GM19025 (cell line): Measurements from ENCODE around the gene CNTNAP3B.
"Not testable (repeated sequence)": the region's sequence is repeated elsewhere in the genome, so short reads cannot be mapped to it uniquely, and the experiment has no call there.

Experiments used
- ATAC-seq: cut with Tn5 transposase; IDR thresholded peaks from one replicate; pipeline ENCODE4 v1.9.1; 2021; ENCODE audit warnings: mild to moderate bottlenecking, low read depth, moderate library complexity; ENCODE audit not compliant: unreplicated experiment

Gene CNTNAP3B

GRCh38 chr9:41980271-41980670, 149.0 kb downstream of the CNTNAP3B start:
- not testable (repeated sequence) for ATAC-seq

DNA sequence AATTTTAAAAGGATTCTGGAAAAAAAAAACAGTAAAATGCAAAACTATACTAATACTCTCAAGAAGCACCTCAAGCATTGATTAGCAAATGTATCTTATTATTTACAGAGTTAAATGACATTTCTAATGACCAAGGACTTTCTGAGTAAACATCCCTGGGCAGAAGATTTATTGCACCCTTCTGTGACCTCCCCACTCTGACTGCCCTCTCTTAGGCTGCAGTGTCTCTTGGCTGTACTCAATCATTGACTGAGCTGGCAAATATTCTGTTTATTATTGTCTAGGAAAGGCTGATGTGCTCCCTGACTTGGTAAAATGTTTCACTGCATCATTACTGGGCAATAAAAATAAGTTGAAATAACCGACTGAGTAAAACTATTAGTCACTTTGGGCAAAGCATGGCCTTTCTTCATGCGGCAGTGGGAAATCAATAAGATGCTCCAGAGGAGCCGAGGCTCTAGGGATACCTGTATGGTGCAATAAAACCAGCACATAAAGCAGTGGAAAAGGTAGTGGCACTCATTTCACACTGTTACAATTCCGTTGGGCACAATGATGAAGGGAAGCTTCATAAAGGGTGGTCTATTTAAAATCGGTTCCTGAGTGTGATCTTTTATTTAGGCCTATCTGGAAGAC, 151.1 kb downstream of the CNTNAP3B start:
- ATAC-seq, result not testable (repeated sequence)

DNA sequence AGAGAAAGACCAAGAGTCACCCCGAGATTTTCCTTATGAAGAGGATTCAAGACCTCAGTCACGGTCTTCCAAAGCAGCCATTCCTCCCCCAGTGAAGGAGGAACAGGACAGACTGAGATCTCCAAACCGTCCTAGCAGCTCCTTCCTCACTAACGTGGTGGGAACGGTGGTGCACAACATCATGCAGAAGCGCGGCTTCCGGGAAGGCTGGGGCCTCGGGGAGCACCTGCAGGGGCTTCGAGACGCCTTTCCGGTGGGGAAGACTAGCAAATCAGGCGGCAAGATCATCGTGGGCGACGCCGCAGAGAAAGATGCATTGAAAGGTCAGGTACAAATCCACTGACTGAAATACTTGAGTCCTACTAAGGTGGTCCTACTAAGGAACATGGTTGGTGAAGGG, 154.3 kb downstream of the CNTNAP3B start:
- not testable (repeated sequence) for ATAC-seq

DNA sequence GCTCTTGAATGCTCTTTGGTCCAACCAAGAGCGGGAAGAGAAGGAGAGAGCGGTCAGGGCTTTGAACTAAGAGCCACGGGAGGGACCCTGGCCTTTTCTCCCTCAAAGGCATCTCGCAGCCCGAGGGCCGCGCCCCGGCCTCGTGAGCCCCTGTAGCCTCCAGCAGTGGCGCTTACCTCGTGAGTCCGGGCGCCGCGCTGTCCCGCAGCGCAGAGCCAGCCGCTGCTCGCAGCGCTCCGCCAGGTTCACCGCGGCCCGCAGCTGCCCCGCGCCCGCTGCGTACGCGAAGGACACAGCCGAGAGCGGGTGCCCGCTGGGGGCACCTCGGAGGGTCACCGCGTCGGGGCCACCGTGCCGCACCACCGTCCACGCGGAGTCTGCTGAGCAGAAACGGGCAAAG, 176.2 kb downstream of the CNTNAP3B start:
- not testable (repeated sequence) for ATAC-seq

DNA sequence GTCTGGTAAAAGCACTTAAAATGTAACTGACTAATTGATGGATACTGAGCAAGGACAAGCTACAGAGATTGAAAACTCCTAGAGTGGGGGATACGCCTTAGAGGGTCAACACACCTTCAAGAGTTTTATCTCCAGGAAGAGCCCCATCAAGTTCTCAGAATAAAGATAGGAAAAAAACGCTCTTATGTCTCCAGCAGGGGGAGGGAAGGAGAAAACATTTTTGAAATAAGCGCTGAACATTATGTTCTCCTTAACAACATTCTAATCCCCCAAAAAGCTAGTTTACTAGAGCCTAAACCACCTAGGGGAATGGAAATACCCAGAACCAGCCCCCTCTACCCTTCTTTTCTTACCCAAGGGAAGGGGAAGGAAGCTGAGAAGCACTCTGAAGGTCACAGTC, 187.5 kb downstream of the CNTNAP3B start:
- not testable (repeated sequence) for ATAC-seq

GRCh38 chr9:41938143-41938542, 191.1 kb downstream of the CNTNAP3B start:
- not testable (repeated sequence) for ATAC-seq

DNA sequence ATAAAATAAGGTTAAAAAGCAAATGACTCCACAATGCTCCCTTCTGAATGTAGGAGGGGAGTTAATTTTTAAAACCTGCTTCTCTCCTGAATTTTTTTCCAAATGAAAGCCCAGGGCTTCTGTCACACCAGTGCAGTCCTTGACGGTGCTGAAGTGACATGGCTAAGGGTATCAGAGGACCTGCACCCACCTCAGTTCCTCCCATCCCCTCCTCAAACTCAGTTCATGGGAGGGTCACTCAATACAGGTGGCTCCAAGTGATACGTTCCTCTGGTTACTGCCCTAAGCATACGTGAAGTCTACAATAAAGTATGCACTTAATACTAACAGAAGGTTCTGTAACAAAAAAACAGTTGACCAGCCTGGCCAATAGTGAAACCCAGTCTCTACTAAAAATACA, 193.5 kb downstream of the CNTNAP3B start:
- ATAC-seq, result not testable (repeated sequence)

DNA sequence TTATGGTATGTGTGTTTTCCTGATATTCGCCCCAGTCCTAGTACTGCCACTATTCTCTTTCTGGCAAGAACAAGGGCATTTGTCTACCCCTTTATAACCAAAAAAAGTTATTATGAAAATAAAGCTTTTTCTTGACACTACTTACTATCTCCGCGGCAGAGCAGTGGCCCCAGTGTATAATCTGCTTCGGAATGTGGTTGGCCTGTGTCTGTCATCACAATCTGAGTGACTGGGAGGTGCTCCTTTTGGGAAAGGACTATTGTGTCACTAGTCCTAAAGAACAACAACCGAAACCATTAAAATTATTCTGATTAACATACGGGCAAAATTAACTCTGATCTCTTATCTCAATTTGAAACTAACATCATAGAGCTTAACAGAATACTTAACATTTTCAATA, 200.1 kb downstream of the CNTNAP3B start:
- ATAC-seq, result not testable (repeated sequence)

DNA sequence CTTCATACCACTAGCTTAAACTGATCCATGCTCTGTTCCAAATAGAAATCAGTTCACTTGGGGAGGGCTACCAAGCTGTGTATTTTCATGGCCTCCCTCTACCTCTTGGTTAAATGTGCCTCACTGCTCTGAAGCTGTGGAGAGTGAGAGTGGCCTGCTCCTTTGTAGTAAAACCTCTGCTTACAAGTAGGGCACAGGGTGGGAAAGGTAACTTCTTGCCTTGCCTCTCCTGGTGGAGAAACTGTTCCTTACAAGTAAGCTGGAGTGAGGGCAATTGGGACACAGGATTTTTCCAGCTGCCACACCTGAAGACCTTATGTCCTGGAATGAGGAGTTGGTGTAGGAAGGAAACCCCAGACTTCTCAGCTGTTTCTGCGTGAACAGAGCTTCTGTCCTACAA, 211.9 kb downstream of the CNTNAP3B start:
- not testable (repeated sequence) for ATAC-seq

DNA sequence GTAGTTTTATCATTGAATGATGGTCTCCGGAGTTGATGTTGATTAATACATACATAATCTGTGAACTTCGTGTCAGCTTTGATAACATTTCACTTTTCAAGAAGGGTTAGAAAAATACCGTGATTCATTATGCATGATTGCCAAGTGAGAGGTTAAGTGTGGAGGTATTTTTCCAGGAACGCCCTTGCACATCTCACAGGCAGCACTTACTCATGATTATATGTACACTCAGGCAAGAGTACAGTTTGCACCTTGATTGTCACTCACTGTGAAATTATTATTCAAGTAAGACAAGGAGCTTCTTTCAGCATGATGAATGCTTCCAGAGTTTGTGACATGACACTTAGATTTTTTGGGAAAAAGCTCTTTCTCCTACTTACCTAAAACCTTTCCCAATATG, 223.7 kb downstream of the CNTNAP3B start:
- not testable (repeated sequence) for ATAC-seq

DNA sequence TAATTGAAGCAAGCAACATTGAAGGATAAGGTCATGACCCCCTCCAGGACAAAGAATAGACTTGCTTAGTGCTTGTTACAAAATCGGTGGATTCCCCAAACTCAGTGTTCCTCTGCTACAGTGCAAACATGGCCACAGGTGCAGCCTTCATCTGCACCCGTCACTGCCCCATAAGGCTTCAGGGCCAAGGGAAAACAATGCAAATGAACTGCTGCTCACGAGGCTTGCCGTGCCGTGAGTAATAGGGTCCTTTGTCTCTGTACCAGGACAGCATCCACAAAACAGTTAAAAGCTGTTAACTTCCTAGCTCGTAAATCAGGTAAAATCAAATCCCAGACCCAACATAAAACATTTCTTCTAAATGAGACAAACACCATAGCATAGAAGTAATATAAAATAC, 226.5 kb downstream of the CNTNAP3B start:
- not testable (repeated sequence) for ATAC-seq

DNA sequence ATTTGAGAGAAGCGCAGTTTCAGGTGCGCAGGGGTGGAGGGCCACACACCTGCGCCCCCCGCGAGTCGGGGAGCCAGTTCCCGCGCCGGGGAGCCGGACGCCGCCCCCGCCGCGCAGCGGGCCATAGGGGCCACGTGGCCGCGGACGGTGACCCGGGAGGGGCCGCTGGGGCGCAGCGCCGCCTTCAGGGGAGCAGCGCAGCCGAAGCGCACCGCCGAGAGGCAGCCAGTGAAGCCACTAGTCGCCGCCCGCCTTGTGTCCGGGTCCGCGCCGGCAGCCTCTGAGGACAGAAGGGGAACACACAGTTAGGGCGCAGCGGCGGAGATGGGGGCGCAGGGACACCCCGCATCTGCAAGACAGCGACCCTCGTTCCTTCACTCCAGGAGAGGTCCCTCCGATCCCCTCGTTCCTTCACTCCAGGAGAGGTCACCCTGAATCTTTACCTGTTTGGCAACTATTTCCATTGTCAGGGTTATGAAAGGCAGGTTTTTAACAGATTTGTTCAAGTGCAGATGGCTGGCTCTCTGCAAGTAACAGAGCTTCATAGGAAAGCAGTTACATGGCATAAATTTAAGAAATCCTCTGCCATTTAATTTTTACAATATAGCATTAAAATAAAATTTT, 230.4 kb downstream of the CNTNAP3B start:
- ATAC-seq, result not testable (repeated sequence)

DNA sequence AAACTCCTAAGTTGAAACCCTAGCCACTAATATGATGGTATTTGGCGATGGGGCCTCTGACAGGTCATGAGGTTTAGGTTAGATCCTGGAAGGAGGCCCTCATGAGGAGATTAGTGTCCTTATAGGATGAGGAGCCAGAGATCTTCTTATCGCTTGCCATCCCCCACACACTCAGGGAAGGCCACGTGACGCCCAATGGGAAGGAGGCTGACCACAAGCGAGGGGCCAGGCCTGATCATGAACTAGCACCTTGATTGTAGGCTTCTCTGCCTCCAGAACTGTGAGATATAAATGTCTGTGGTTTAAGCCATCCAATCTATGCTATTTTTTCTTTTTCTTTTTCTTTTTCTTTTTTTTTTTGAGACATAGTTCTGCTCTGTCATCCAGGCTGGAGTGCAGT, 254.7 kb downstream of the CNTNAP3B start:
- ATAC-seq, result not testable (repeated sequence)

DNA sequence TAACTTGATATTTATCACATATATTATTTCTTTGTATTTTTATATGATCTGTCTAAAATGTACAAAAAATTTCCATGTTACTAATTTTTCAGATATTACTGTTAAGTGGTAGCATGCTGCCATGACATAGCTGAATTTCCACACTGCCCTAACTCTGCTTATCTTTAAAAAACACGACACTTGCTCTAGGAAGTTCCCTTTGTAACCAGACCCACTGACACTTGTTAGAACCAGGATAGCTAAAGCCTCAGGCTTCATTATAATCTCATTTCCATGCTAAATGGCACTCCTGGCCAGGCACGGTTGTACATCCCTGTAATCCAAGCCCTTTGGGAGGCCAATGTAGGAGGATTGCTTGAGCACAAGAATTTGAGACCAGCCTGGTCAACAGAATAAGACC, 273.8 kb downstream of the CNTNAP3B start:
- ATAC-seq, result not testable (repeated sequence)

- not testable (repeated sequence) for ATAC-seq
Observed at GRCh38 chr9:41851848-41852740, 277.1 kb downstream of the CNTNAP3B start.

- ATAC-seq, result not testable (repeated sequence)
Observed at GRCh38 chr9:41847829-41848228, 281.4 kb downstream of the CNTNAP3B start.
